ENCODE results near the gene FLNB.

Gene FLNB

DNA sequence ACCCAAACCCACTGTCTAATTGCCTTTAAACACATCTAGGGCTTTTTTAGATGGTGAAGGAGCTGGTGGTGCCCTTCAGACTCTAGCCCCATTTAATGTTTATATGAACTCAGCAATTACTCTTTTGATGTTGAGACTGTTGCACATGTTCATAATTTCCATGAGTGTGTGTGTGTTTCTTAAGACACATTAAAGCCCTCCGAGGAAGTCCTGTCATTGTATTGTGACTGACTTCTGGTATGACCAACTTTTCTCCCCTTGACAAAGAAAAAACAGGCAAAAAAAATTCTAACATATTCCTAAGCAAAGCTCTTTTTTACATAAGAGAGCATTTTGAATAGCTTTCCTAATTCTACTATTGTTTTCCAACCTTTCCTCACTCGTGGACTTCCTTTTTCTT lies 91.6 kb downstream of the FLNB start:
- TF ChIP-seq REST (IDR thresholded peaks at IDR 0.05; ENCODE audit: low read depth) (no peak), TEAD4 (IDR thresholded peaks at IDR 0.05) (no peak), RAD21 (IDR thresholded peaks at IDR 0.05; ENCODE audit: low read depth) (no peak), CREB1 (IDR thresholded peaks at IDR 0.05; ENCODE audit: low read depth) (no peak), NFIC (IDR thresholded peaks at IDR 0.05) (no peak), EP300 (IDR thresholded peaks at IDR 0.05; ENCODE audit: borderline replicate concordance) (no peak), CEBPB (IDR thresholded peaks at IDR 0.05) (no peak), TCF12 (IDR thresholded peaks at IDR 0.05; ENCODE audit: low read depth) (no peak), TAF1 (IDR thresholded peaks at IDR 0.05; ENCODE audit: low read depth) (no peak), YY1 (IDR thresholded peaks at IDR 0.05; ENCODE audit: low read depth) (no peak), FOXM1 (IDR thresholded peaks at IDR 0.05; ENCODE audit: borderline replicate concordance, low read depth) (no peak), ZBTB7A (IDR thresholded peaks at IDR 0.05; ENCODE audit: low read depth) (no peak), EGR1 (IDR thresholded peaks at IDR 0.05) (no peak)
- TF ChIP-seq, protein P1, sequence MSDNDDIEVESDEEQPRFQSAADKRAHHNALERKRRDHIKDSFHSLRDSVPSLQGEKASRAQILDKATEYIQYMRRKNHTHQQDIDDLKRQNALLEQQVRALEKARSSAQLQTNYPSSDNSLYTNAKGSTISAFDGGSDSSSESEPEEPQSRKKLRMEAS (IDR thresholded peaks at IDR 0.05) = no peak
- TF ChIP-seq, protein P2, sequence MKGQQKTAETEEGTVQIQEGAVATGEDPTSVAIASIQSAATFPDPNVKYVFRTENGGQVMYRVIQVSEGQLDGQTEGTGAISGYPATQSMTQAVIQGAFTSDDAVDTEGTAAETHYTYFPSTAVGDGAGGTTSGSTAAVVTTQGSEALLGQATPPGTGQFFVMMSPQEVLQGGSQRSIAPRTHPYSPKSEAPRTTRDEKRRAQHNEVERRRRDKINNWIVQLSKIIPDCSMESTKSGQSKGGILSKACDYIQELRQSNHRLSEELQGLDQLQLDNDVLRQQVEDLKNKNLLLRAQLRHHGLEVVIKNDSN (IDR thresholded peaks at IDR 0.05) = no peak

DNA sequence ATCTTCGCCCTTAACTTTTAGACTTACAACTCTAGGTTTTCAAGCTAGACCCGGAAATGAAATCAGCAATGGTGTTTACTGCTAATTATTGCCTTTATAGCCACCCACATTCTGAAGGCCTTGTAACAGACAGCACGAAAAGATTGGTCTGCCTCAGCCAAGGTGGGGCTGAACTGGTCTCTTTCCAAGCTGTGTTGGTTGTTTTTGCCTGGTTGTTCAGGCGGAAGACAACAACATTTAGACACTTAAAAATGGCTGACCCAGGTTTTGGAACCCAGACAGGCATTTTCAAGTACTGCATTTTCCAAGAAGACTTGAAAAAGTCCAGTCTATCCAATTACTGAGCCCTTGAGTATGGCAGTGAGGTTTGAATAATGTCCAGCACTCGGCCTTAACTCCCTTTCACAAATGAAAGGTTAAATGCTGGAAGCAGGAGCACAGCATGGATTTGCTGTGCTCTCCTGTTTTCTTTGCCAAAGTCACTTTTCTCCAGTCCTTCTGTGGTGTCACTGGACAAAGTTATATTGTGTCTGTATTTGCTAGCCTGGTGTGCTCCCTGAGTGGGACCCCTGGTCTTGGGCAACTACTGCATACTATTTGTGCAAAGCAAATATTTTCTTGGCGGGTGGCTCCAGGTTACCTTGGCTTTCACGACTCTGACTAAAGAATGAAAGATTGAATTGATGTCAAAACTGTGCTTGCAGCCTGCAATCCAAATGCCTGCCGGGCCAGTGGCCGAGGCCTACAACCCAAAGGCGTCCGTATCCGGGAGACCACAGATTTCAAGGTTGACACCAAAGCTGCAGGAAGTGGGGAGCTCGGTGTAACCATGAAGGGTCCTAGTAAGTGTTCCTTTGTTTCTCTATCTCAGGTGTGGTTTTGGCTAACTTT lies 93.5 kb downstream of the FLNB start:
- TF ChIP-seq EGR1 (IDR thresholded peaks at IDR 0.05) (no peak), RAD21 (IDR thresholded peaks at IDR 0.05; ENCODE audit: low read depth) (no peak), TEAD4 (IDR thresholded peaks at IDR 0.05) (no peak), FOXM1 (IDR thresholded peaks at IDR 0.05; ENCODE audit: borderline replicate concordance, low read depth) (no peak), REST (IDR thresholded peaks at IDR 0.05; ENCODE audit: low read depth) (no peak), NFIC (IDR thresholded peaks at IDR 0.05) (no peak), EP300 (IDR thresholded peaks at IDR 0.05; ENCODE audit: borderline replicate concordance) (no peak), ZBTB7A (IDR thresholded peaks at IDR 0.05; ENCODE audit: low read depth) (no peak), TCF12 (IDR thresholded peaks at IDR 0.05; ENCODE audit: low read depth) (no peak), YY1 (IDR thresholded peaks at IDR 0.05; ENCODE audit: low read depth) (no peak)
- TF ChIP-seq, protein P2 (IDR thresholded peaks at IDR 0.05) = no peak

GRCh38 chr3:58102390-58102750 lies 94.1 kb downstream of the FLNB start:
- TF ChIP-seq FOXM1 (IDR thresholded peaks at IDR 0.05; ENCODE audit: borderline replicate concordance, low read depth) = no peak
- no peak for TF ChIP-seq TAF1 (IDR thresholded peaks at IDR 0.05; ENCODE audit: low read depth)
- TF ChIP-seq, protein P2 (IDR thresholded peaks at IDR 0.05) = no peak
- TF ChIP-seq REST (IDR thresholded peaks at IDR 0.05; ENCODE audit: low read depth) = no peak
- no peak for TF ChIP-seq EGR1 (IDR thresholded peaks at IDR 0.05)
- no peak for TF ChIP-seq TEAD4 (IDR thresholded peaks at IDR 0.05)
- no peak for TF ChIP-seq RAD21 (IDR thresholded peaks at IDR 0.05; ENCODE audit: low read depth)
- TF ChIP-seq TCF12 (IDR thresholded peaks at IDR 0.05; ENCODE audit: low read depth) = no peak
- no peak for TF ChIP-seq YY1 (IDR thresholded peaks at IDR 0.05; ENCODE audit: low read depth)
- TF ChIP-seq, protein P1 (IDR thresholded peaks at IDR 0.05) = no peak

All from Ishikawa (cell line).